Measurements from ENCODE around the gene MCF2L2. TPM values are rescaled to one million over a fixed set of nuclear protein-coding genes. Genes with fewer than 3 reads are reported as not detected.

MCF2L2 gene
- total and polyA plus RNA-seq, 9 of the 15 experiments (the other 6 are each of a cell fraction or from before 2014, with no cell fraction given), result 0.56 to 4.2 (median 3.0) TPM

GRCh38 chr3:183410280-183410679 lies 18.1 kb downstream of the MCF2L2 start (continued):
- TF ChIP-seq POLR3A (IDR thresholded peaks at IDR 0.05; ENCODE audit: borderline replicate concordance, extremely low read depth, insufficient read depth, insufficient read length) (no peak), ARNT (IDR thresholded peaks at IDR 0.05) (0 out of 4 replicates have a peak, but pooled peaks of 1 of the 2 experiments have one; percentile 33), CHD1 (IDR thresholded peaks at IDR 0.05; ENCODE audit: low read length) (no peak), NFE2L1 (tag; IDR thresholded peaks at IDR 0.05; ENCODE audit: borderline replicate concordance, low read depth) (no peak), ZNF639 (CRISPR knock-in tag; conservative IDR thresholded peaks at IDR 0.05 in 1 of 2, IDR thresholded peaks at IDR 0.05 in 1 of 2) (0 out of 4 replicates have a peak, but pooled peaks of 1 of the 2 experiments have one; percentile 48), FOXK1 (CRISPR knock-in tag; IDR thresholded peaks at IDR 0.05; ENCODE audit: borderline replicate concordance) (no peak), PHF8 (IDR thresholded peaks at IDR 0.05; ENCODE audit: borderline replicate concordance, low read length) (no peak), FOXK2 (conservative IDR thresholded peaks at IDR 0.05 in 1 of 2, IDR thresholded peaks at IDR 0.05 in 1 of 2; ENCODE audit: low read depth in 2 of 2) (no peak), CBX8 (IDR thresholded peaks at IDR 0.05; ENCODE audit: borderline replicate concordance, extremely low read depth, low read depth, low read length, poor library complexity, severe bottlenecking) (no peak), ZNF224 (CRISPR knock-in tag; IDR thresholded peaks at IDR 0.05) (no peak), RBM22 (IDR thresholded peaks at IDR 0.05; ENCODE audit: low read depth, low read length, poor library complexity, severe bottlenecking) (no peak), ZNF75A (CRISPR knock-in tag; IDR thresholded peaks at IDR 0.05) (no peak), MECOM (CRISPR knock-in tag; IDR thresholded peaks at IDR 0.05) (no peak), ESRRB (CRISPR knock-in tag; IDR thresholded peaks at IDR 0.05; ENCODE audit: borderline replicate concordance) (no peak), KLF10 (CRISPR knock-in tag; IDR thresholded peaks at IDR 0.05) (no peak), CHCHD3 (CRISPR knock-in tag; IDR thresholded peaks at IDR 0.05) (no peak), KDM4B (IDR thresholded peaks at IDR 0.05; ENCODE audit: borderline replicate concordance in 2 of 2, low read depth in 1 of 2) (no peak), ZNF212 (CRISPR knock-in tag; IDR thresholded peaks at IDR 0.05) (no peak), ZNF143 (CRISPR knock-in tag; IDR thresholded peaks at IDR 0.05) (no peak), HLTF (IDR thresholded peaks at IDR 0.05) (no peak), HNRNPLL (IDR thresholded peaks at IDR 0.05; ENCODE audit: low read depth, low read length, poor library complexity, severe bottlenecking) (no peak), ZNF609 (CRISPR knock-in tag; IDR thresholded peaks at IDR 0.05; ENCODE audit: borderline replicate concordance) (no peak), CBFB (CRISPR knock-in tag; IDR thresholded peaks at IDR 0.05) (no peak)
